SK-N-MC (cell line): ENCODE measurements around the gene BMI1.
"Not testable (repeated sequence)": the region's sequence is repeated elsewhere in the genome, so short reads cannot be mapped to it uniquely, and the experiment has no call there.

ENCODE experiments used
- EZH2 ChIP-seq: fragments of 200-600 bp; sonication (generic); IDR thresholded peaks from one replicate; pipeline ENCODE4 v1.6.1; 2017; ENCODE audit warnings: antibody characterized with exemption
- FOXP2 ChIP-seq: optimal IDR thresholded peaks from 2 replicates; pipeline ENCODE3; 2011; ENCODE audit warnings: mild to moderate bottlenecking, moderate library complexity; ENCODE audit not compliant: insufficient read depth; ENCODE audit errors: extremely low read length, control extremely low read depth
- POLR2AphosphoS5 ChIP-seq: IDR thresholded peaks from 2 replicates; pipeline ENCODE4 v1.6.1; 2012; ENCODE audit warnings: mild to moderate bottlenecking, low read depth, low read length, borderline replicate concordance

DNA sequence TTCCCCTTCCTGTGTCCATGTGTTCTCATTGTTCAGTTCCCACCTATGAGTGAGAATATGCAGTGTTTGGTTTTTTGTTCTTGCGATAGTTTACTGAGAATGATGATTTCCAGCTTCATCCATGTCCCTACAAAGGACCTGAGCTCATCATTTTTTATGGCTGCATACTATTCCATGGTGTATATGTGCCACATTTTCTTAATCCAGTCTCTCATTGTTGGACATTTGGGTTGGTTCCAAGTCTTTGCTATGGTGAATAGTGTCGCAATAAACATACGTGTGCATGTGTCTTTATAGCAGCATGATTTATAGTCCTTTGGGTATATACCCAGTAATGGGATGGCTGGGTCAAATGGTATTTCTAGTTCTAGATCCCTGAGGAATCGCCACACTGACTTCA is 36.9 kb downstream of the BMI1 start:
- TF ChIP-seq EZH2, POLR2AphosphoS5, FOXP2: not testable (repeated sequence)
